Endometrium (tissue), 2 donors: ENCODE data around the gene MARCHF7.
A peak's percentile ranks its signal among the peaks of the same experiment; 100 is the strongest.
"Not testable (repeated sequence)": the region's sequence is repeated elsewhere in the genome, so short reads cannot be mapped to it uniquely, and the experiment has no call there.

Experiments
- FAIRE-seq: peaks from 2 replicates; lab custom pipeline; 2012; peaks lifted over from hg19 to GRCh38; lab: Jason Lieb, UNC
- donor health status: control.
- donor health status: control.

The MARCHF7 gene

GRCh38 chr2:159716857-159717256, 4.6 kb downstream of the MARCHF7 start:
- no peak for FAIRE-seq

GRCh38 chr2:159720676-159721075, 8.4 kb downstream of the MARCHF7 start:
- no peak for FAIRE-seq

GRCh38 chr2:159722580-159722979, 10.3 kb downstream of the MARCHF7 start:
- FAIRE-seq, result no peak

- not testable (repeated sequence) for FAIRE-seq
Observed at GRCh38 chr2:159724795-159725572, 12.7 kb downstream of the MARCHF7 start.

- FAIRE-seq, result no peak
Observed at GRCh38 chr2:159725713-159726112, 13.4 kb downstream of the MARCHF7 start.

GRCh38 chr2:159728629-159729028, 16.3 kb downstream of the MARCHF7 start:
- no peak for FAIRE-seq

GRCh38 chr2:159735648-159736047, 23.3 kb downstream of the MARCHF7 start:
- FAIRE-seq, result no peak

GRCh38 chr2:159736048-159736447, 23.7 kb downstream of the MARCHF7 start:
- FAIRE-seq, result no peak

- FAIRE-seq, result no peak
Observed at GRCh38 chr2:159737292-159737916, 25.1 kb downstream of the MARCHF7 start.

- no peak for FAIRE-seq
Observed at GRCh38 chr2:159737917-159738296, 25.6 kb downstream of the MARCHF7 start.

GRCh38 chr2:159738509-159739390, 26.4 kb downstream of the MARCHF7 start:
- no peak for FAIRE-seq

GRCh38 chr2:159742846-159743245, 30.5 kb downstream of the MARCHF7 start:
- no peak for FAIRE-seq

GRCh38 chr2:159744363-159744762, 32.1 kb downstream of the MARCHF7 start:
- no peak for FAIRE-seq

- not testable (repeated sequence) for FAIRE-seq
Observed at GRCh38 chr2:159745237-159745636, 32.9 kb downstream of the MARCHF7 start.

- no peak for FAIRE-seq
Observed at GRCh38 chr2:159748089-159748488, 35.8 kb downstream of the MARCHF7 start.

GRCh38 chr2:159750873-159751272, 38.6 kb downstream of the MARCHF7 start:
- FAIRE-seq, result no peak

GRCh38 chr2:159753797-159754196, 41.5 kb downstream of the MARCHF7 start:
- no peak for FAIRE-seq

- FAIRE-seq, result no peak
Observed at GRCh38 chr2:159755014-159755413, 42.7 kb downstream of the MARCHF7 start.

GRCh38 chr2:159755788-159756187, 43.5 kb downstream of the MARCHF7 start:
- no peak for FAIRE-seq

- FAIRE-seq, result no peak
Observed at GRCh38 chr2:159758239-159758638, 45.9 kb downstream of the MARCHF7 start.

GRCh38 chr2:159758686-159759085, 46.4 kb downstream of the MARCHF7 start:
- FAIRE-seq, result no peak

- no peak for FAIRE-seq
Observed at GRCh38 chr2:159759577-159759976, 47.3 kb downstream of the MARCHF7 start.

GRCh38 chr2:159760326-159760725, 48.0 kb downstream of the MARCHF7 start:
- peak; percentile 12 for FAIRE-seq
